Liver (tissue), 3 donors: ENCODE results near the gene ADGRG1.

Experiments used
- ATF3 ChIP-seq: IDR thresholded peaks from 2 replicates; pipeline ENCODE4 v1.6.1; 2016; ENCODE audit warnings: antibody characterized with exemption
- CTCF ChIP-seq: fragments of 150-350 bp; IDR thresholded peaks from 2 replicates; pipeline ENCODE4 v1.5.1; 2017; ENCODE audit warnings: improper control_type of control experiment, low read depth, low read length; ENCODE audit not compliant: missing input control
- HNF4A ChIP-seq, 2 donors: conservative IDR thresholded peaks; 2 replicates each; pipeline ENCODE4 v1.6.1; 2016; ENCODE audit warnings: antibody characterized with exemption in 2 of 2, mild to moderate bottlenecking in 2 of 2
- REST ChIP-seq: IDR thresholded peaks from 2 replicates; pipeline ENCODE4 v1.6.1; 2016; ENCODE audit warnings: antibody characterized with exemption, mild to moderate bottlenecking
- ZBTB33 ChIP-seq: IDR thresholded peaks from 2 replicates; pipeline ENCODE4 v1.6.1; 2016; ENCODE audit warnings: antibody characterized with exemption
- donor health status: healthy.
- donor health status: healthy.

- TF ChIP-seq CTCF = no peak
- TF ChIP-seq ATF3 = no peak
- no peak for TF ChIP-seq HNF4A (conservative IDR thresholded peaks at IDR 0.05)
- TF ChIP-seq ZBTB33 = no peak
- no peak for TF ChIP-seq REST
Observed at GRCh38 chr16:57676553-57677085, 48.2 kb downstream of the ADGRG1 start.
